ENCODE data around the gene PDE1A. TPM values are rescaled to one million over a fixed set of nuclear protein-coding genes. Genes with fewer than 3 reads are reported as not detected.

The PDE1A gene
- polyA plus RNA-seq, 1 of the 3 experiments (the other 2 are of a cell fraction): 0.08 TPM

GRCh38 chr2:182097571-182098164 is 329.2 kb downstream of the PDE1A start (continued):
- no peak for TF ChIP-seq EZH2phosphoT487 (IDR thresholded peaks at IDR 0.05; ENCODE audit: borderline replicate concordance, low read depth)

GRCh38 chr2:182090486-182090885 is 336.4 kb downstream of the PDE1A start:
- no peak overlapping the region for H3K4me3 ChIP-seq (ENCODE audit: low read depth in 2 of 2, low read length in 1 of 2)
- H3K79me2 ChIP-seq (ENCODE audit: insufficient read depth): no peaks in the 10 kb centered on the region
- ChIA-PET POLR2A (no interaction called here), CTCF (interaction anchor here (0.5 kb wide), 1 partner anchor 15 kb away, joined by 3 read pairs; no protein-coding TSS in a partner anchor)
- H3K9ac ChIP-seq: no peak overlapping the region
- H3K27ac ChIP-seq (ENCODE audit: low read depth in 2 of 2, low read length in 1 of 2): no peak overlapping the region
- H4K20me1 ChIP-seq (ENCODE audit: insufficient read depth): no peaks in the 10 kb centered on the region
- no peak for DNase-seq
- no peaks in the 10 kb centered on the region for H3K4me1 ChIP-seq (ENCODE audit: control insufficient read depth in 1 of 2, insufficient read depth in 2 of 2, low read depth in 1 of 2, low read length in 1 of 2)
- no peaks in the 10 kb centered on the region for H3K9me3 ChIP-seq
- WGBS (ENCODE audit: low lambda C conversion rate): 79% methylated on average over 3 of the region's 3 CpGs
- H2AFZ ChIP-seq (ENCODE audit: low read depth): no peak overlapping the region
- H3K4me2 ChIP-seq: no peak overlapping the region
- H3K9me2 ChIP-seq: no peaks in the 10 kb centered on the region
- H3F3A ChIP-seq (replicated peaks; ENCODE audit: insufficient read depth): no peaks in the 10 kb centered on the region
- no peaks in the 10 kb centered on the region for H3K27me3 ChIP-seq (ENCODE audit: insufficient read depth)
- no peaks in the 10 kb centered on the region for H3K36me3 ChIP-seq (replicated peaks in 1 of 2; ENCODE audit: control insufficient read depth in 1 of 2, insufficient read depth in 2 of 2, low read length in 1 of 2)
- TF ChIP-seq CHD2 (IDR thresholded peaks at IDR 0.05; ENCODE audit: low read length, partially characterized antibody) (no peak), REST (IDR thresholded peaks at IDR 0.05; ENCODE audit: low read depth, low read length) (no peak), MEF2A (IDR thresholded peaks at IDR 0.05; ENCODE audit: borderline replicate concordance, low read depth) (no peak), FOSL2 (IDR thresholded peaks at IDR 0.05; ENCODE audit: borderline replicate concordance, low read depth) (no peak), POLR2AphosphoS5 (IDR thresholded peaks at IDR 0.05; ENCODE audit: low read depth, low read length) (no peak), PBX3 (IDR thresholded peaks at IDR 0.05) (no peak), RAD21 (IDR thresholded peaks at IDR 0.05; ENCODE audit: low read length) (no peak), SMC3 (IDR thresholded peaks at IDR 0.05; ENCODE audit: low read depth, low read length) (no peak), MXI1 (IDR thresholded peaks at IDR 0.05; ENCODE audit: low read depth, low read length) (no peak), IRF3 (IDR thresholded peaks at IDR 0.05; ENCODE audit: low read depth, low read length) (no peak), MAX (IDR thresholded peaks at IDR 0.05; ENCODE audit: low read depth) (no peak), ELF1 (IDR thresholded peaks at IDR 0.05) (no peak), CTCF (IDR thresholded peaks at IDR 0.05) (no peak), RXRA (IDR thresholded peaks at IDR 0.05; ENCODE audit: borderline replicate concordance, low read depth) (no peak), TAF1 (IDR thresholded peaks at IDR 0.05; ENCODE audit: borderline replicate concordance, low read depth, low read length) (no peak), YY1 (IDR thresholded peaks at IDR 0.05; ENCODE audit: low read depth) (no peak), EZH2phosphoT487 (IDR thresholded peaks at IDR 0.05; ENCODE audit: borderline replicate concordance, low read depth) (no peak), JUND (IDR thresholded peaks at IDR 0.05) (no peak), NRF1 (IDR thresholded peaks at IDR 0.05; ENCODE audit: low read depth, low read length) (no peak), SIN3A (IDR thresholded peaks at IDR 0.05; ENCODE audit: borderline replicate concordance, low read depth, low read length) (no peak)

All from SK-N-SH (cell line).